ENCODE measurements around the gene ATP6V0E1. TPM values are rescaled to one million over a fixed set of nuclear protein-coding genes. Genes with fewer than 3 reads are reported as not detected.
A peak's percentile ranks its signal among the peaks of the same experiment; 100 is the strongest.

The ATP6V0E1 gene
- total RNA-seq, 2 donors from 2014 or later: 171 to 232 TPM

- Histone ChIP-seq H3K9me3 (no peaks in the 10 kb centered on the region), H3K4me3 (no peak overlapping the region), H3K27me3 (replicated peaks; ENCODE audit: insufficient read depth) (no peaks in the 10 kb centered on the region), H3K27ac (no peak overlapping the region), H3K4me1 (replicated peaks) (peaks cover 3% of the 10 kb centered on the region), H3K36me3 (peaks cover 0 to 3% of the 10 kb centered on the region in 2 donors)
- WGBS: 71% methylated on average over 8 of the region's 8 CpGs
- no peak for DNase-seq (ENCODE audit: low spot score)
- intact Hi-C loops (cut with DNase I): no loop called here
- no peak for TF ChIP-seq POLR2A (IDR thresholded peaks at IDR 0.05)
- no peak for TF ChIP-seq POLR2AphosphoS5 (IDR thresholded peaks at IDR 0.05)
- TF ChIP-seq CTCF (IDR thresholded peaks at IDR 0.05): no peak
These were observed 28.8 kb upstream of the ATP6V0E1 start for GRCh38 chr5:172954751-172955159.

- DNase-seq (ENCODE audit: low spot score): no peak
- 48% methylated on average over 3 of the region's 3 CpGs for WGBS
- H3K27ac ChIP-seq: no peak overlapping the region
- H3K27me3 ChIP-seq (replicated peaks; ENCODE audit: insufficient read depth): no peaks in the 10 kb centered on the region
- intact Hi-C loops (cut with DNase I): no loop called here
- H3K36me3 ChIP-seq: peaks cover 0 to 3% of the 10 kb centered on the region in 2 donors
- no peaks in the 10 kb centered on the region for H3K9me3 ChIP-seq
- TF ChIP-seq CTCF (IDR thresholded peaks at IDR 0.05): no peak
- TF ChIP-seq POLR2A (IDR thresholded peaks at IDR 0.05): no peak
- TF ChIP-seq POLR2AphosphoS5 (IDR thresholded peaks at IDR 0.05): no peak
- H3K4me3 ChIP-seq: no peak overlapping the region
- peaks cover 3% of the 10 kb centered on the region for H3K4me1 ChIP-seq (replicated peaks)
These were observed 27.3 kb upstream of the ATP6V0E1 start for GRCh38 chr5:172956228-172956627.

GRCh38 chr5:172956936-172957335 is 26.6 kb upstream of the ATP6V0E1 start:
- H3K27me3 ChIP-seq (replicated peaks; ENCODE audit: insufficient read depth): no peaks in the 10 kb centered on the region
- no peaks in the 10 kb centered on the region for H3K36me3 ChIP-seq
- H3K4me1 ChIP-seq (replicated peaks): peaks cover 3% of the 10 kb centered on the region
- H3K9me3 ChIP-seq: no peaks in the 10 kb centered on the region
- WGBS: 69% methylated on average over 4 of the region's 4 CpGs
- no peak overlapping the region for H3K4me3 ChIP-seq
- intact Hi-C loops (cut with DNase I): no loop called here
- TF ChIP-seq POLR2A (IDR thresholded peaks at IDR 0.05) (no peak), CTCF (IDR thresholded peaks at IDR 0.05) (no peak), POLR2AphosphoS5 (IDR thresholded peaks at IDR 0.05) (no peak)
- H3K27ac ChIP-seq: no peak overlapping the region
- DNase-seq (ENCODE audit: low spot score): no peak

- Histone ChIP-seq H3K36me3 (no peaks in the 10 kb centered on the region), H3K9me3 (no peaks in the 10 kb centered on the region), H3K4me1 (replicated peaks) (peaks cover 3% of the 10 kb centered on the region), H3K27ac (no peak overlapping the region), H3K27me3 (replicated peaks; ENCODE audit: insufficient read depth) (no peaks in the 10 kb centered on the region), H3K4me3 (no peak overlapping the region)
- intact Hi-C loops (cut with DNase I): no loop called here
- DNase-seq (ENCODE audit: low spot score): no peak
- TF ChIP-seq POLR2AphosphoS5 (IDR thresholded peaks at IDR 0.05) (no peak), POLR2A (IDR thresholded peaks at IDR 0.05) (no peak), CTCF (IDR thresholded peaks at IDR 0.05) (no peak)
- 69% methylated on average over 5 of the region's 5 CpGs for WGBS
These were observed 26.1 kb upstream of the ATP6V0E1 start for GRCh38 chr5:172957458-172957857.

GRCh38 chr5:172958331-172959046 is 25.1 kb upstream of the ATP6V0E1 start:
- Histone ChIP-seq H3K4me3 (peak overlapping the region; percentile 52 to 62), H3K27ac (peak overlapping the region; percentile 73 to 74), H3K27me3 (replicated peaks; ENCODE audit: insufficient read depth) (no peaks in the 10 kb centered on the region), H3K9me3 (no peaks in the 10 kb centered on the region), H3K36me3 (no peaks in the 10 kb centered on the region), H3K4me1 (replicated peaks) (peaks cover 3% of the 10 kb centered on the region)
- TF ChIP-seq CTCF (IDR thresholded peaks at IDR 0.05) (no peak), POLR2A (IDR thresholded peaks at IDR 0.05) (no peak), POLR2AphosphoS5 (IDR thresholded peaks at IDR 0.05) (no peak)
- intact Hi-C loops (cut with DNase I): no loop called here
- DNase-seq (ENCODE audit: low spot score): peak; percentile 47
- WGBS: 4% methylated on average over 49 of the region's 54 CpGs

All from prostate gland (tissue), 2 donors.